H1 (cell line): ENCODE results near the gene OBSL1. TPM values are rescaled to one million over a fixed set of nuclear protein-coding genes. Genes with fewer than 3 reads are reported as not detected.

Source experiments
- CTCF ChIA-PET: fragments of 300-600 bp; sonication (Branson Sonifier 250); formaldehyde crosslinking; loops from one replicate; lab custom pipeline; 2021; ENCODE audit not compliant: partially characterized antibody; lab: Charles Lee
- POLR2A ChIA-PET: fragments of 300-600 bp; sonication (Branson Sonifier 250); formaldehyde crosslinking; loops from one replicate; lab custom pipeline; 2021; ENCODE audit warnings: inconsistent platforms; ENCODE audit not compliant: partially characterized antibody; lab: Charles Lee
- DNase-seq, 2 experiments: peaks; one replicate each; pipeline versions ENCODE4 v3.0.0 to v3.0.0-alpha.2; 2010 to 2022; ENCODE audit warnings: low spot score in 2 of 2, low read depth in 1 of 2, mixed read lengths in 1 of 2
- FAIRE-seq: peaks from 2 replicates; lab custom pipeline; 2011; peaks lifted over from hg19 to GRCh38; lab: Jason Lieb, UNC
- H2AFZ ChIP-seq: 2 replicates; pipeline ENCODE4 v1.8.1; 2012; ENCODE audit warnings: low read length, inconsistent platforms
- H2AK5ac ChIP-seq: 2 replicates; pipeline ENCODE4 v1.6.1; 2013; ENCODE audit warnings: low read depth, low read length
- H2BK120ac ChIP-seq: replicated peaks from 2 replicates; pipeline ENCODE3; 2013; ENCODE audit warnings: low read depth, low read length, inconsistent platforms
- H2BK12ac ChIP-seq: 2 replicates; pipeline ENCODE4 v1.6.1; 2013; ENCODE audit warnings: low read depth, low read length
- H2BK15ac ChIP-seq: 2 replicates; pipeline ENCODE4 v1.6.1; 2013; ENCODE audit warnings: low read length
- H2BK20ac ChIP-seq: 2 replicates; pipeline ENCODE4 v1.6.1; 2013; ENCODE audit warnings: low read length
- H2BK5ac ChIP-seq: 2 replicates; pipeline ENCODE4 v1.6.1; 2013; ENCODE audit warnings: low read depth, low read length
- H3K14ac ChIP-seq: 2 replicates; pipeline ENCODE4 v1.6.1; 2013; ENCODE audit warnings: inconsistent platforms; ENCODE audit not compliant: insufficient read length
- H3K18ac ChIP-seq: 2 replicates; pipeline ENCODE4 v1.6.1; 2013; ENCODE audit warnings: low read length; ENCODE audit errors: extremely low read depth
- H3K23ac ChIP-seq: 2 replicates; pipeline ENCODE4 v1.6.1; 2013; ENCODE audit warnings: inconsistent platforms; ENCODE audit not compliant: insufficient read length
- H3K23me2 ChIP-seq: 2 replicates; pipeline ENCODE4 v1.6.1; 2013; ENCODE audit warnings: low read depth, low read length
- H3K27ac ChIP-seq: 2 replicates; pipeline ENCODE4 v1.6.1; 2011; ENCODE audit warnings: low read depth, low read length, inconsistent platforms
- H3K27me3 ChIP-seq, 4 experiments: replicated peaks in 1 of 4; 1 replicate in 1 of 4; 2 replicates in 3 of 4; pipeline versions ENCODE4 v1.6.1 to v1.8.1; 2011 to 2013; ENCODE audit warnings: low read length in 3 of 4, mild to moderate bottlenecking in 3 of 4, inconsistent platforms in 2 of 4, mixed read lengths in 2 of 4, moderate library complexity in 1 of 4; ENCODE audit not compliant: control insufficient read depth in 3 of 4, insufficient read depth in 3 of 4; ENCODE audit errors: extremely low read depth in 1 of 4
- H3K36me3 ChIP-seq, 4 experiments: 2 replicates each; pipeline versions ENCODE4 v1.6.1 to v1.8.1; 2011 to 2013; ENCODE audit warnings: mild to moderate bottlenecking in 4 of 4, low read length in 3 of 4, moderate library complexity in 2 of 4, control low read depth in 1 of 4, inconsistent platforms in 1 of 4; ENCODE audit not compliant: insufficient read depth in 4 of 4, control insufficient read depth in 2 of 4
- H3K4ac ChIP-seq: replicated peaks from 2 replicates; pipeline ENCODE3; 2013; ENCODE audit warnings: low read length, low read depth, mixed read lengths, inconsistent platforms; ENCODE audit not compliant: insufficient read length
- H3K4me1 ChIP-seq, 4 experiments: replicated peaks in 1 of 4; 1 replicate in 1 of 4; 2 replicates in 3 of 4; pipeline versions ENCODE4 v1.6.1 to v1.8.1; 2011 to 2013; ENCODE audit warnings: low read length in 3 of 4, inconsistent platforms in 2 of 4, mixed read lengths in 1 of 4; ENCODE audit not compliant: insufficient read depth in 4 of 4, control insufficient read depth in 3 of 4
- H3K4me2 ChIP-seq, 2 experiments: 2 replicates each; pipeline versions ENCODE4 v1.6.1 to v1.8.1; 2011 to 2013; ENCODE audit warnings: low read depth in 2 of 2, low read length in 2 of 2, control low read depth in 1 of 2, inconsistent platforms in 1 of 2, mild to moderate bottlenecking in 1 of 2; ENCODE audit not compliant: insufficient read depth in 1 of 2
- H3K4me3 ChIP-seq, 4 experiments: fragments of 200-600, 300-600 bp in 1 of 4; sonication (generic), shearing (Covaris generic), sonication (Bioruptor Twin) in 1 of 4; 2 replicates each; pipeline versions ENCODE4 v1.5.1 to v1.8.1; 2011 to 2016; ENCODE audit warnings: low read length in 4 of 4, low read depth in 3 of 4, control low read depth in 2 of 4, inconsistent platforms in 2 of 4, mild to moderate bottlenecking in 2 of 4, mixed read lengths in 1 of 4, moderate library complexity in 1 of 4; ENCODE audit not compliant: insufficient read depth in 2 of 4; ENCODE audit errors: extremely low read depth in 1 of 4
- H3K56ac ChIP-seq: replicated peaks from 2 replicates; pipeline ENCODE3; 2013; ENCODE audit warnings: low read depth, mild to moderate bottlenecking, mixed read lengths, low read length, inconsistent platforms; ENCODE audit not compliant: insufficient read length
- H3K79me1 ChIP-seq: 2 replicates; pipeline ENCODE4 v1.6.1; 2013; ENCODE audit warnings: low read depth, low read length, control low read depth
- H3K79me2 ChIP-seq, 2 experiments: 2 replicates each; pipeline versions ENCODE4 v1.6.1 to v1.8.1; 2012 to 2013; ENCODE audit warnings: low read length in 2 of 2, mild to moderate bottlenecking in 2 of 2, inconsistent platforms in 1 of 2; ENCODE audit not compliant: insufficient read depth in 2 of 2, control insufficient read depth in 1 of 2
- H3K9ac ChIP-seq, 4 experiments: replicated peaks in 1 of 4; 1 replicate in 1 of 4; 2 replicates in 3 of 4; pipeline versions ENCODE4 v1.6.1 to v1.8.1; 2011 to 2013; ENCODE audit warnings: low read depth in 3 of 4, low read length in 3 of 4, control low read depth in 2 of 4, mild to moderate bottlenecking in 2 of 4, moderate library complexity in 2 of 4, inconsistent platforms in 1 of 4; ENCODE audit errors: extremely low read depth in 1 of 4
- H3K9me3 ChIP-seq, 2 experiments: 2 replicates each; pipeline versions ENCODE4 v1.6.1 to v1.8.1; 2012 to 2013; ENCODE audit warnings: mild to moderate bottlenecking in 2 of 2, moderate library complexity in 2 of 2, control low read depth in 1 of 2, inconsistent platforms in 1 of 2, low read depth in 1 of 2, low read length in 1 of 2, mixed read lengths in 1 of 2; ENCODE audit not compliant: insufficient read depth in 2 of 2
- H4K20me1 ChIP-seq, 2 experiments: replicated peaks in 1 of 2; 2 replicates each; pipeline versions ENCODE3 to v1.8.1; 2011 to 2013; ENCODE audit warnings: inconsistent platforms in 2 of 2, low read length in 2 of 2, mild to moderate bottlenecking in 1 of 2; ENCODE audit not compliant: insufficient read depth in 2 of 2, control insufficient read depth in 1 of 2
- H4K5ac ChIP-seq: 2 replicates; pipeline ENCODE4 v1.6.1; 2013; ENCODE audit warnings: low read length, low read depth, mixed read lengths, inconsistent platforms; ENCODE audit not compliant: insufficient read length
- H4K8ac ChIP-seq: 2 replicates; pipeline ENCODE4 v1.8.0; 2013; ENCODE audit warnings: mild to moderate bottlenecking, moderate library complexity, low read length, inconsistent platforms; ENCODE audit not compliant: insufficient read depth; ENCODE audit errors: extremely low read depth
- H4K91ac ChIP-seq: replicated peaks from 2 replicates; pipeline ENCODE3; 2013; ENCODE audit warnings: low read length, mixed read lengths, inconsistent platforms; ENCODE audit not compliant: insufficient read length
- CBX5 ChIP-seq: fragments of 300-800, 300-1000 bp; sonication (generic); IDR thresholded peaks from 2 replicates; pipeline ENCODE4 v1.7.1; 2016; ENCODE audit warnings: antibody characterized with exemption, low read length, low read depth
- CEBPB ChIP-seq: IDR thresholded peaks from 2 replicates; pipeline ENCODE4 v1.6.1; 2012; ENCODE audit warnings: low read depth, low read length
- CHD1 ChIP-seq: IDR thresholded peaks from 2 replicates; pipeline ENCODE4 v1.6.1; 2012; ENCODE audit warnings: low read depth, low read length, improper control_type of control experiment
- FOSL1 ChIP-seq: IDR thresholded peaks from 2 replicates; pipeline ENCODE4 v1.6.1; 2011; ENCODE audit warnings: mild to moderate bottlenecking, low read depth, low read length, moderate library complexity; ENCODE audit not compliant: insufficient read depth
- JUN ChIP-seq: IDR thresholded peaks from 2 replicates; pipeline ENCODE4 v1.6.1; 2011; ENCODE audit warnings: low read depth, mild to moderate bottlenecking, improper control_type of control experiment, low read length
- NRF1 ChIP-seq: IDR thresholded peaks from 2 replicates; pipeline ENCODE4 v1.6.1; 2011; ENCODE audit warnings: mild to moderate bottlenecking, low read depth, low read length, improper control_type of control experiment
- POLR2A ChIP-seq, 2 experiments: IDR thresholded peaks; 1 replicate in 1 of 2; 2 replicates in 1 of 2; pipeline ENCODE4 v1.6.1; 2011; ENCODE audit warnings: low read depth in 2 of 2, low read length in 2 of 2, mild to moderate bottlenecking in 2 of 2; ENCODE audit errors: control extremely low read depth in 1 of 2
- RXRA ChIP-seq: IDR thresholded peaks from 2 replicates; pipeline ENCODE4 v1.6.1; 2011; ENCODE audit warnings: low read depth, mild to moderate bottlenecking, low read length, moderate library complexity; ENCODE audit not compliant: insufficient read depth
- SP4 ChIP-seq: IDR thresholded peaks from 2 replicates; pipeline ENCODE4 v1.6.1; 2012; ENCODE audit warnings: low read length, inconsistent platforms
- TCF12 ChIP-seq: IDR thresholded peaks from 2 replicates; pipeline ENCODE4 v1.6.1; 2011; ENCODE audit warnings: low read depth, mild to moderate bottlenecking, low read length
- ZNF274 ChIP-seq: IDR thresholded peaks from 2 replicates; pipeline ENCODE4 v1.7.0; 2012; ENCODE audit warnings: low read length, borderline replicate concordance; ENCODE audit errors: extremely low read depth
- WGBS, 2 experiments: shearing (Covaris generic) in 1 of 2; methylation state at CpG; one replicate each; pipeline versions ENCODE4 v1.1.6 to v1.1.7; 2013 to 2015; ENCODE audit warnings: low lambda C conversion rate in 2 of 2, mixed read lengths in 2 of 2, inconsistent platforms in 1 of 2, low coverage in 1 of 2, missing lambda C conversion rate in 1 of 2; ENCODE audit not compliant: insufficient replicate concordance in 2 of 2, insufficient coverage in 1 of 2, insufficient read length in 1 of 2; ENCODE audit errors: extremely low coverage in 1 of 2, missing lambda C conversion rate in 1 of 2; 5-methylcytosine and 5-hydroxymethylcytosine counted together
- polyA plus RNA-seq, 7 experiments: library from polyadenylated mRNA; depleted of rRNA in 3 of 7; stranded (reverse) in 5 of 7; unstranded in 2 of 7; fragments of >200 nt in 5 of 7; fragments of 200-250 nt in 2 of 7; gene quantifications; 1 replicate in 5 of 7; 2 replicates in 1 of 7; 4 replicates in 1 of 7; pipeline versions ENCODE4 v1.2.1 to v1.2.3, GENCODE V29; 2011 to 2013; ENCODE audit warnings: missing spikeins in 2 of 7, mixed read lengths in 2 of 7
- total RNA-seq: library from RNA; stranded (reverse); fragmentation: NEBNext Ultra II Directional; extraction: Animal tissue kit (Norgen Biotek cat#: 25700); gene quantifications from 2 replicates; pipeline ENCODE4 v1.2.1, GENCODE V29; 2021

The OBSL1 gene
- total and polyA plus RNA-seq, 2 of the 8 experiments (the other 6 are each of a cell fraction or from before 2014, with no cell fraction given), result 116 to 127 TPM

GRCh38 chr2:219592736-219593135, 21.4 kb upstream of the OBSL1 start:
- TF ChIP-seq RXRA (no peak), ZNF274 (no peak), SP4 (no peak), JUN (no peak), FOSL1 (no peak), POLR2A (IDR thresholded peaks at IDR 0.05; ENCODE audit: control extremely low read depth in 1 of 2, low read depth in 2 of 2, low read length in 2 of 2) (no peak), CHD1 (no peak), CEBPB (no peak), CBX5 (no peak), NRF1 (no peak), TCF12 (no peak)
- Histone ChIP-seq H3K4me1 (peaks cover 0 to 7% (median 2%) of the 10 kb centered on the region in 4 experiments; a peak in 4 of 7 replicates), H4K91ac (no peak overlapping the region), H2BK120ac (no peak overlapping the region), H3K79me1 (no peaks in the 10 kb centered on the region; the same call in 1 of the 2 replicates), H2AFZ (peak overlapping the region; percentile 6; the same call in 1 of the 2 replicates), H3K14ac (no peak overlapping the region), H2BK20ac (no peak overlapping the region), H3K4ac (no peak overlapping the region), H3K56ac (no peak overlapping the region), H3K18ac (no peak overlapping the region), H3K23me2 (no peaks in the 10 kb centered on the region), H3K36me3 (no peaks in the 10 kb centered on the region), H2BK12ac (no peak overlapping the region), H3K9me3 (no peaks in the 10 kb centered on the region), H2BK15ac (no peak overlapping the region), H3K23ac (no peak overlapping the region), H3K9ac (no peak overlapping the region), H3K27ac (no peak overlapping the region), H2AK5ac (no peak overlapping the region), H4K20me1 (no peaks in the 10 kb centered on the region), H3K27me3 (no peaks in the 10 kb centered on the region), H4K5ac (no peak overlapping the region), H3K4me3 (no peak overlapping the region), H3K79me2 (no peaks in the 10 kb centered on the region), H2BK5ac (no peak overlapping the region), H3K4me2 (no peak overlapping the region), H4K8ac (0 out of 2 replicates have a peak overlapping the region, but pooled peaks have one; percentile 8)
- WGBS, 2 experiments, result 84% methylated on average over 6 of the region's 6 CpGs; no CpG with 5 or more reads in 1 of the 2 experiments
- POLR2A ChIA-PET, result interaction anchor here (1.8 to 13.4 kb wide), 4 partner anchors 14 to 86 kb away, joined by 3 to 127 read pairs (median 8); partner anchors contain the start of genes INHA and OBSL1
- FAIRE-seq (no peak), DNase-seq (no peak)
- CTCF ChIA-PET, result interaction anchor here (1.0 to 14.4 kb wide), 6 partner anchors 12 to 79 kb away, joined by 3 to 143 read pairs (median 6); partner anchors contain the start of genes ASIC4 and OBSL1
